ENCODE measurements around the gene TMIGD3.

Gene TMIGD3

DNA sequence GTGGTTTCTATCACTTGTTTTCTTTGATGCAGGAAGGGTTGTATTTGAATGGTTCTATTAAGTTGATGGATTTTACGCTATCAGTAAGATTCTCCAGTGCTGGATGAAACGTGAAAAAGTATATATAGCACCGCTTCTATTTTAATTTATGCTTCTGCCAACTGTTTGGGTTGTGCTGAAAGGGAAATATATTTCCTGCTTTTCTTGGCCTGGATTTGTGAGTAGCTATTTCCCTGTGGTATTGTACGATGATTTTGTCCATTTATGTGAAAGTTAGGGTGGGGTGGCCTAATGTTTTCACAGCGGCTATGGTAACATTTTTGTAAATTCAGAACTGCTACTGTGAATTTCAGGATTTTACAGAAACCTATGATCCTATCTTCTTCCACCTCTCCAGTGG is 29.3 kb downstream of the TMIGD3 start:
- CTCF ChIA-PET = interaction anchor here (0.7 kb wide), 1 partner anchor 884 kb away, joined by 3 read pairs; no protein-coding TSS in a partner anchor

DNA sequence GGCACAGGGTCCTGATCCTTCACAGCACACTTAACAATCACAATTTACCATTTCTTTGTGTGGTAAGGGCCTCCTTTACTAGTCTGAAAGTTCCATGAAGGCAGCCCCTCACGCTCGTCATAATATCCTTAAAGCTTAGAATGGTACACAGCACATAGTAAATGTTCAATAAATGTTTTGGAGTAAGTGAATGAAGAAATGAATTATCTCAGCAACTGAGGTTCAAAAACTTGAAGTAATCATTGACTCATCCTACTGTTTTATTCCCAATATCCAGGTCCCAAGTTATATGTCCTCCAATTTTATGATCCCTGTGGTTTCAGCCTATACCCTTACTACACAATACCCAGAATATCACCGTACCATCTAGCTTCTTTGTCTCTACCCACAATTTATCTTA is 31.9 kb downstream of the TMIGD3 start:
- CTCF ChIA-PET = no interaction called here
- POLR2A ChIA-PET = no interaction called here
- TF ChIP-seq ZNF384 (IDR thresholded peaks at IDR 0.05) = no peak
- no peak for TF ChIP-seq BHLHE40 (IDR thresholded peaks at IDR 0.05; ENCODE audit: borderline replicate concordance)
- no peak for TF ChIP-seq CTBP1 (IDR thresholded peaks at IDR 0.05; ENCODE audit: borderline replicate concordance)
- TF ChIP-seq SUZ12 (IDR thresholded peaks at IDR 0.05) = no peak
- TF ChIP-seq ELF4 (IDR thresholded peaks at IDR 0.05) = no peak
- no peak for DNase-seq (ENCODE audit: extremely low spot score)

More for the DNA sequence above, 29.3 kb downstream of the TMIGD3 start:
- TF ChIP-seq FOXK2 (IDR thresholded peaks at IDR 0.05) (no peak), CTBP1 (IDR thresholded peaks at IDR 0.05; ENCODE audit: borderline replicate concordance) (no peak), NFRKB (IDR thresholded peaks at IDR 0.05) (no peak), FOXA1 (IDR thresholded peaks at IDR 0.05) (no peak), LEF1 (IDR thresholded peaks at IDR 0.05; ENCODE audit: borderline replicate concordance) (no peak), SUZ12 (IDR thresholded peaks at IDR 0.05) (no peak)
- TF ChIP-seq, protein P1, sequence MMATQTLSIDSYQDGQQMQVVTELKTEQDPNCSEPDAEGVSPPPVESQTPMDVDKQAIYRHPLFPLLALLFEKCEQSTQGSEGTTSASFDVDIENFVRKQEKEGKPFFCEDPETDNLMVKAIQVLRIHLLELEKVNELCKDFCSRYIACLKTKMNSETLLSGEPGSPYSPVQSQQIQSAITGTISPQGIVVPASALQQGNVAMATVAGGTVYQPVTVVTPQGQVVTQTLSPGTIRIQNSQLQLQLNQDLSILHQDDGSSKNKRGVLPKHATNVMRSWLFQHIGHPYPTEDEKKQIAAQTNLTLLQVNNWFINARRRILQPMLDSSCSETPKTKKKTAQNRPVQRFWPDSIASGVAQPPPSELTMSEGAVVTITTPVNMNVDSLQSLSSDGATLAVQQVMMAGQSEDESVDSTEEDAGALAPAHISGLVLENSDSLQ (IDR thresholded peaks at IDR 0.05) = no peak
- POLR2A ChIA-PET = no interaction called here
- DNase-seq (ENCODE audit: extremely low spot score) = no peak

DNA sequence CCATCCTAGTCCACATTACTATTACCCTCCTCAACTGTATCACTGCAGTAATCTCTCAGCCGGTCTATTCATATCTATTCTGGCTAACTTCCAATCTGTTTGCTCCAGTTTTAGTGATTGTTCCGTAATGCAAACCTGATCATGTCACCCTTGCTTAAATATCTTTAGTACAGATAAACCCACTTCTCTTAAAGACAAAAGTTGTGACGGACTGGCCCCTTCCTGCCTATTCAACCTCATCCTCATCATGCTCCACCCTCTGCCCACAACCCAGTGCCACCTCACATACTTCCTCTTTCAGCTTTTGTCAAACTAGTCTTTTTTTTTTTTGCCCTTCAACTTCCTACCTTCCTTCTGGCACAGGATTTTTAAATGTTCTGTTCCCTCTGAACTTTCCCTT is 32.4 kb downstream of the TMIGD3 start:
- DNase-seq (ENCODE audit: extremely low spot score) = no peak
- TF ChIP-seq FOXK2 (IDR thresholded peaks at IDR 0.05) = no peak
- TF ChIP-seq BHLHE40 (IDR thresholded peaks at IDR 0.05; ENCODE audit: borderline replicate concordance) = no peak
- TF ChIP-seq HDGF (IDR thresholded peaks at IDR 0.05; ENCODE audit: borderline replicate concordance) = no peak
- TF ChIP-seq, protein P1 (IDR thresholded peaks at IDR 0.05) = no peak
- no peak for TF ChIP-seq LEF1 (IDR thresholded peaks at IDR 0.05; ENCODE audit: borderline replicate concordance)
- no peak for TF ChIP-seq ARNT (IDR thresholded peaks at IDR 0.05)
- no peak for TF ChIP-seq SP1 (IDR thresholded peaks at IDR 0.05)
- no peak for TF ChIP-seq FOXA1 (IDR thresholded peaks at IDR 0.05)
- TF ChIP-seq TARDBP (IDR thresholded peaks at IDR 0.05) = no peak
- no peak for TF ChIP-seq NFRKB (IDR thresholded peaks at IDR 0.05)
- TF ChIP-seq CTBP1 (IDR thresholded peaks at IDR 0.05; ENCODE audit: borderline replicate concordance) = no peak
- no peak for TF ChIP-seq ELF4 (IDR thresholded peaks at IDR 0.05)
- no peak for TF ChIP-seq L3MBTL2 (conservative IDR thresholded peaks at IDR 0.05)
- TF ChIP-seq ZNF384 (IDR thresholded peaks at IDR 0.05) = no peak
- ChIA-PET POLR2A (no interaction called here), CTCF (no interaction called here)

DNA sequence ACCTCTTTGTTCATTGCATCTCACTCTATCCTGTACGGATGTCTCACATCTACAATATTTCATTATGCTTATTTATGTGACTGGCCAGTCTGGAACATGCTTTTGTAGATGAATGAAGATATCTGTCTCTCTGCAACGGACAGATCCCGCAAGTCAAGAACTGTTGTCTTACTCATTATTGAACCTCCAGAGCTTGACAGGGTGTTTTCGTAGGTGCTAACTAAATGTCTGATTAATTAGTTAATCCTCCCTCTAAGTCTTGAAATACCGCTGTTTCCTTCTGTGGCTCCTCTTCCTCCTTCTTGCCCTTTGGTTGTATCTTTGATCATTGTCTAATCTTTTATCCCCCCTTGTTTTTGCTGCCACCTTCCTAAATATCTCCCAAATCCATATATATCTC is 32.8 kb downstream of the TMIGD3 start:
- POLR2A ChIA-PET = no interaction called here
- TF ChIP-seq ELF4 (IDR thresholded peaks at IDR 0.05) = no peak
- TF ChIP-seq FOXM1 (IDR thresholded peaks at IDR 0.05; ENCODE audit: borderline replicate concordance) = no peak
- TF ChIP-seq FOXK2 (IDR thresholded peaks at IDR 0.05) = no peak
- TF ChIP-seq, protein P1 (IDR thresholded peaks at IDR 0.05) = no peak
- no peak for TF ChIP-seq CTBP1 (IDR thresholded peaks at IDR 0.05; ENCODE audit: borderline replicate concordance)
- TF ChIP-seq L3MBTL2 (conservative IDR thresholded peaks at IDR 0.05) = no peak
- TF ChIP-seq SUZ12 (IDR thresholded peaks at IDR 0.05) = no peak
- TF ChIP-seq FOXA1 (IDR thresholded peaks at IDR 0.05) = no peak
- no peak for TF ChIP-seq ARNT (IDR thresholded peaks at IDR 0.05)
- TF ChIP-seq BHLHE40 (IDR thresholded peaks at IDR 0.05; ENCODE audit: borderline replicate concordance) = no peak
- no peak for TF ChIP-seq HDGF (IDR thresholded peaks at IDR 0.05; ENCODE audit: borderline replicate concordance)
- no peak for TF ChIP-seq NFRKB (IDR thresholded peaks at IDR 0.05)
- DNase-seq (ENCODE audit: extremely low spot score) = no peak
- CTCF ChIA-PET = no interaction called here

DNA sequence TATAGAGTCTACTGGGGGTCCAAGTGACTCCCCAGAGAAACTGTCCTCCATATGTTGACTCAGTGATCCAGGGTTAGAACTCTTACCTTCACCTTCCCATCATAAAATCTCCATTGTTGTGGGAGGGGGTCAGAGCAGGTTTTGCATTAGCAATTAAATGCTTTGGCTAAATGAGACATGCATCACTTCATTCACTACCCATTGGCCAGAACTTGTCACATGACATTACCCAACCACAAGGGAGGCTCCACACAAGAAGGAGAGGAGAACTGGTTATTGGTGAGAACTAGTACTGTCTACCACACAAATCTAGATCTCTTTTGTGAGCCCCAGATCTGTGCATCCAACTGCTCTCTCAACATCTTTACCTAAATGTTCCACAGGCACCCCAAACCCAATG is 33.9 kb downstream of the TMIGD3 start:
- DNase-seq (ENCODE audit: extremely low spot score) = no peak

More for the DNA sequence above, 33.9 kb downstream of the TMIGD3 start:
- POLR2A ChIA-PET = no interaction called here
- TF ChIP-seq FOXM1 (IDR thresholded peaks at IDR 0.05; ENCODE audit: borderline replicate concordance) = no peak
- TF ChIP-seq ARNT (IDR thresholded peaks at IDR 0.05) = no peak
- TF ChIP-seq BHLHE40 (IDR thresholded peaks at IDR 0.05; ENCODE audit: borderline replicate concordance) = no peak
- no peak for TF ChIP-seq ZNF384 (IDR thresholded peaks at IDR 0.05)
- TF ChIP-seq FOXK2 (IDR thresholded peaks at IDR 0.05) = no peak
- TF ChIP-seq, protein P1 (IDR thresholded peaks at IDR 0.05) = no peak
- TF ChIP-seq FOXA1 (IDR thresholded peaks at IDR 0.05) = no peak
- TF ChIP-seq NFRKB (IDR thresholded peaks at IDR 0.05) = no peak
- no peak for TF ChIP-seq TARDBP (IDR thresholded peaks at IDR 0.05)
- TF ChIP-seq LEF1 (IDR thresholded peaks at IDR 0.05; ENCODE audit: borderline replicate concordance) = no peak
- TF ChIP-seq L3MBTL2 (conservative IDR thresholded peaks at IDR 0.05) = no peak
- no peak for TF ChIP-seq CTBP1 (IDR thresholded peaks at IDR 0.05; ENCODE audit: borderline replicate concordance)
- TF ChIP-seq SP1 (IDR thresholded peaks at IDR 0.05) = no peak
- no peak for TF ChIP-seq SUZ12 (IDR thresholded peaks at IDR 0.05)
- TF ChIP-seq HDGF (IDR thresholded peaks at IDR 0.05; ENCODE audit: borderline replicate concordance) = no peak
- no peak for TF ChIP-seq ELF4 (IDR thresholded peaks at IDR 0.05)
- CTCF ChIA-PET = no interaction called here
